Right lobe of liver (tissue), 4 donors: ENCODE measurements around the gene NT5E.
A peak's percentile ranks its signal among the peaks of the same experiment; 100 is the strongest.

Experiments
- CTCF ChIP-seq, 4 donors: fragments of 200-600 bp in 3 of 4; fragments of 450-650 bp in 1 of 4; IDR thresholded peaks; one replicate each; pipeline versions ENCODE4 v1.5.1 to v1.8.0; 2016 to 2022; ENCODE audit warnings: antibody characterized with exemption in 4 of 4, mild to moderate bottlenecking in 2 of 4
- POLR2A ChIP-seq: fragments of 450-650 bp; IDR thresholded peaks from one replicate; pipeline ENCODE4 v1.6.1; 2017; ENCODE audit warnings: antibody characterized with exemption, mild to moderate bottlenecking
- donor health status: DM: no; HTN: no; CAD: no.
- donor health status: DM: no; HTN: no; CAD: no.
- donor health status: DM: no; HTN: yes; CAD: no.

GRCh38 chr6:85537055-85537494, 87.2 kb downstream of the NT5E start:
- TF ChIP-seq POLR2A (no peak), CTCF (IDR thresholded peaks at IDR 0.05) (peak; percentile 37 to 64 (median 56))
